ENCODE measurements around the gene AMPH.

DNA sequence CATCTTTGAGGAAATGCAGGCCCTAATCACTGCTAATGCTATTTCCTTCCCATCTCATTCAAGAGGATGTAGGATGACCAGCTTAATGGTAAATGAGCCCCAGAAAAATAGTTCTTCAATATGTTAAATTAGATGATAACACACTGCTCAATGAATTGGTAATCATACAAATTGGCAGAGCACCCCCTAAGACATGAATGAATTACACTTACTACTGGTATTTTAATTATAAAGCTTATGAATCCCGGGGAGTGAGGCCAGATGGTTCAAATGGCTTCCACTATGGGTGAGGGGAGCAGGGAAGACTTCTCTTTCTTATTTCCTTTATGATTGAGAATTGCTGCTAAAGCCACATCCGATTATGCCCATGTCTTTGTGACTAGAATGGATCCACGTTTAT, 198.5 kb downstream of the AMPH start:
- TF ChIP-seq, protein P1, sequence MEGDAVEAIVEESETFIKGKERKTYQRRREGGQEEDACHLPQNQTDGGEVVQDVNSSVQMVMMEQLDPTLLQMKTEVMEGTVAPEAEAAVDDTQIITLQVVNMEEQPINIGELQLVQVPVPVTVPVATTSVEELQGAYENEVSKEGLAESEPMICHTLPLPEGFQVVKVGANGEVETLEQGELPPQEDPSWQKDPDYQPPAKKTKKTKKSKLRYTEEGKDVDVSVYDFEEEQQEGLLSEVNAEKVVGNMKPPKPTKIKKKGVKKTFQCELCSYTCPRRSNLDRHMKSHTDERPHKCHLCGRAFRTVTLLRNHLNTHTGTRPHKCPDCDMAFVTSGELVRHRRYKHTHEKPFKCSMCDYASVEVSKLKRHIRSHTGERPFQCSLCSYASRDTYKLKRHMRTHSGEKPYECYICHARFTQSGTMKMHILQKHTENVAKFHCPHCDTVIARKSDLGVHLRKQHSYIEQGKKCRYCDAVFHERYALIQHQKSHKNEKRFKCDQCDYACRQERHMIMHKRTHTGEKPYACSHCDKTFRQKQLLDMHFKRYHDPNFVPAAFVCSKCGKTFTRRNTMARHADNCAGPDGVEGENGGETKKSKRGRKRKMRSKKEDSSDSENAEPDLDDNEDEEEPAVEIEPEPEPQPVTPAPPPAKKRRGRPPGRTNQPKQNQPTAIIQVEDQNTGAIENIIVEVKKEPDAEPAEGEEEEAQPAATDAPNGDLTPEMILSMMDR (conservative IDR thresholded peaks at IDR 0.05 in 1 of 2, IDR thresholded peaks at IDR 0.05 in 1 of 2; ENCODE audit: low read depth in 1 of 2, low read length in 2 of 2), result no peak
- no peak for TF ChIP-seq EZH2 (IDR thresholded peaks at IDR 0.05; ENCODE audit: low read length, missing control alignments)
